ACHN (cell line): ENCODE results near the gene HMCN2.

Experiments
- DNase-seq: peaks from one replicate; pipeline ENCODE4 v3.0.0-alpha.2; 2015
- in situ Hi-C: cut with HindIII; loops from 2 replicates; pipeline ENCODE4 v1.10.0; 2017; ENCODE audit warnings: low sequenced_read_pairs, low pct_ligation_motif_present, low pct_unique_long_range_greater_than_20kb

HMCN2 gene

DNA sequence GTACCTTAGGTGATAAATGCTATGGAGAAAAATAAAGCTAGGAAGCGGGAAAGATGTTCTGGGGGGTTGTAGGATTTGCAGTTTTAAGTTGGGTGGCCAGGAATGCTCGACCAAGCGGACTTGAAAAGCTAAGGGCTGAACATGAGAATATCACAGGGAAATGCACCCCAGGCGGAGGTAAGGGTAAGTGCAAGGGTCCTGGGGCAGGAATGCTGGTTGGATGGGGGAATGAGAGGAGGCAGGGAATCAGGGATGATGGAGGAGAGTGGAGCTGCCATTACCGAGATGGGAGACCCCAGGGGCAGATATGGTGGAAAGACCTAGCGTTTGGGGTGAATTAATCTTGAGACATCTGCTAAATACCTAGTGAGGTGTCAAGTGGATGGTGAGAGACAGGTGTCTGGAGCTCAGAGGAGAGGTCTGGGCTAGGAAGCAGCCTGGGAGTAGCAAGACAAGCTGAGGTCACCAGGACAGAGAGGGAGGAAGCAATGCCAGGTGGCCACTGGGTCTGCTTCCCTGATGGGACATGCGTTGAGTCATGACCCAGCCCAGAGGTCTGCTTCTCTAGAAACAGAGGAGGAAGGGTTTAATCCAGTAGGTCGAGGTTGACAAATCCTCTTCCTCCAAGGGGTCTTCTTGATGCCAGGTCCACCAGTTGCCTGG, 101.5 kb downstream of the HMCN2 start:
- no peak for DNase-seq
- in situ Hi-C loops: no loop called here

DNA sequence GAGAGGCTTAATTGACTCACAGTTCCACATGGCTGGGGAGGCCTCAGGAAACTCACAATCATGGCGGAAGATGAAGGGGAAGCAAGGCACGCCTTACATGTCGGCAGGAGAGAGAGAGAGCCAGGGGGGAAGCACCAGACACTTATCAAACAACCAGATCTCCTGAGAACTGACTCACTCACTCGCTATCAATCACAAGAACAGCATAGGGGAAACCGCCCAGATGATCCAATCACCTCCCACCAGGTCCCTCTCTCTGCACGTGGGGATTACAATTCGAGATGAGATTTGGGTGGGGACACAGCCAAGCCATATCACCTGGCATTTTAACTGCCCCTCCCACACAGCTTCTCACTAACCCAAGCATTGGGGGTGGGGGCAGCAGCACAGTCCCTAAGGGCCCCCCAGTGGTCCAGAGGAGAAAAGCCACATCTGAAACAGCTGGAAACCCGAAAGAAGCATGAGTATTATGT, 103.1 kb downstream of the HMCN2 start:
- in situ Hi-C loops: no loop called here
- DNase-seq: no peak

DNA sequence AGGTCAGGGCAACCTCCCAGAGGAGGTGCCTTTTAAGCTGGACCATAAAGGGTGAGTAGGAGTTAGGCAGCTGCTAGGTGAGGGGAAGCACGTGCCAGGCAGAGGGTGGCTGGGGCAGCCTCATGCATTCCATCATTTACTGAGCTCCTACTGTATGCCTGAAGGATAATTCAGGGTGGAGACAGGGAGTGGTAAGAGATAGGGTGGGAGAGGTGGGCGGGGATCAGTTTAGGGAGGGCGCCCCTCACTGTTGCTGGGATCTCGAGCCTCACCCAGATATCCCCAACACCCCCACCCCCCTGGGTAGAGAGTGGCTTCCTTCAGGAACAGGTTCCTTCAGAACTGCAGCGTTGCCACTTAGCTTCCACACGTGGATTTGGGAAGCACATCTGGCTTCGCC, 104.7 kb downstream of the HMCN2 start:
- no peak for DNase-seq
- in situ Hi-C loops: no loop called here

DNA sequence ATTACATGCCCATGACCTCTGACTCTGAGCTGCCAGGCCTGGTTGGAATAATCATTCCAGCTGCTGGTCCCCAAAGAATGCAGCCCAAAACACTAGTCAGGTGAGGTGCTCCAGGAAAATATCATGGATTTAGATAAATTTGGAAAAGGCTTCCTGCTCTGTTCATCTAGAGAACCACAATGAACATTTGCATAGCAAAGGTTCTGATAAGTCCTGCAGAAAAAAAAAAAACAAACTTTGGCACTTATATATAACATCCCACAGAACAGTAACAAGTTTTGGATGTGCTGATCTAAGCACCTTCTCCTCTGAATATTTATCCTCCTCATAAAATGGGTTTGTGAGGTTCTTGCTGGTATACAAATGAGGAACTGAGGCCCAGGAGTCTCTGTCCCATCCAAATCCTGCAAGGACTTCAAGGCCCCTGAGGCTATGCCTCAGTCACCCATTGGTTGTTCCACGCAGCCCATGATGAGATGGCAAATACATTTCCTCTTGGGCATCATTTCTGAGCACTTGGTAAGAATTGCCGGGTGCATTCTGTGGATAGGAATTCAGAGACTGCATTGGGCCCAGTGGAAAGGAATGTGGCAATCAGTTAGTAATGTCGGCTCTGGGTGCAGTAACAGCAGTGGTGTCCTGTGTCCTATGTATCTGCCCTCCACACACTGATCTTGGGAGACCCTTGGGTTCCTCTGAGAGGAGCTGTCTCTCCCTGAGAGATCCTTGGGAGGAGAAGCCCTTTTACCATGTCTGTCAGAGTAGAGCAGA, 105.8 kb downstream of the HMCN2 start:
- DNase-seq: no peak
- in situ Hi-C loops: no loop called here

- in situ Hi-C loops: no loop called here
- DNase-seq: no peak
These were observed 106.5 kb downstream of the HMCN2 start for GRCh38 chr9:130372057-130372456.

GRCh38 chr9:130373679-130374325, 108.2 kb downstream of the HMCN2 start:
- DNase-seq: no peak
- in situ Hi-C loops: no loop called here

GRCh38 chr9:130377612-130378011, 112.1 kb downstream of the HMCN2 start:
- in situ Hi-C loops: no loop called here
- no peak for DNase-seq

- DNase-seq: no peak
These were observed 113.5 kb downstream of the HMCN2 start for GRCh38 chr9:130378875-130379648.

DNA sequence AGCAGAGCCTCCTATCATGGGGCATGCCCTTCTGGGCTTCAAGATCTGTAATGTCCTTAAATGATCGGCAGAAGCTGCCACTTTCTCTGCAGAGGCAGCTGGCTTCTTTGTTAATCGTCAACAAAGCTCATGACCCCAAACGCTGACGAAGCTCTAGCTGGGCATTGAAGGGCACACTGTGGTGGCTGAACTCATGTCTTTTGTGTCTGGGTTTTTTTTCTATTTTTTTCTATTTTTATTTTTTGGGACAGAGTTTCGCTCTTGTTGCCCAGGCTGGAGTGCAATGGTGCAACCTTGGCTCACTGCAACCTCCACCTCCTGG, 114.0 kb downstream of the HMCN2 start:
- DNase-seq: peak; percentile 55
- in situ Hi-C loops: no loop called here

More at GRCh38 chr9:130378875-130379648, 113.5 kb downstream of the HMCN2 start:
- in situ Hi-C loops: no loop called here

DNA sequence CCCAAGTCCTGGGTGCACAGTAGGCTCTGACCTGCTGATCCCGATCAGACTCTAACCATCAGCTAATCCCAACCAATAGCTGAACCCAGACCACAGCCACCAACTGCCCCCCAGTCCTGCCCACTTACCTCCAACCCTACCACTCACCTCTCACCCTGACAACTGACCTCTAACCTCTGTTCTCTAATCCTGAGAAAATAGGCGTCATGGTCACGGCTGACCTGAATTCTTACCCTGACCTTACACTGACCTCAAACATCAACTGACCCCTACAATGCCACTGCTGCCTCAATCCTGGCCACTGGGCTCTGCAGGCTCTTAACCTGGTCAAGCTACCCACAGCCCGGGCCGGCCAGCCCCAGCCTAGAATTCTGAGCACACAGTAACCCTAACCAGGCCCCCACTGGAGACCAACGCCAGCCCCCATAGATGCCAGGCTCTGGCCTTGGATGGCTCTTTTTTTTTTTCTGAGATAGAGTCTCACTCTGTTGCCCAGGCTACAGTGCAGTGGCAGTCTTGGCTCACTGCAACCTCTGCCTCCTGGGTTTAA, 115.4 kb downstream of the HMCN2 start:
- in situ Hi-C loops: no loop called here
- no peak for DNase-seq

DNA sequence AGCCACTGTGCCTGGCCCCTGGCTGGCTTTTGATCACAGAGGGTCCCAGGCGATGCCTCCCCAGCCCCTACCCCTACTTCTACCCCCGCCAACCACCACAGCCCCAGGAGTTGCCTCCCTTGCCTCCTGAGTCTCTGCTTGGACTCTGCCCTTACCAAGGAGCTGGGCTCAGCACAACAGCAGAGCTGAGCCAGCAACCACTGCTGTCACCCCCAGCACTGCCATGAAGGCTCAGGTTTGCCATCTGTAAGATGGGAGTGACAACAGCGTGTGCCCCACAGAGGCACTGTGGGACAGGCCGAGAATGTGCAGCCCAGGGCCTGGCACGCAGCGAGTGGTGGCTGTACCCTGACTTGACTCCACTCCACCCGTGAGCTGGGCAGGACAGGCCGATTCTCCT, 116.1 kb downstream of the HMCN2 start:
- in situ Hi-C loops: no loop called here
- no peak for DNase-seq

GRCh38 chr9:130382096-130382495, 116.5 kb downstream of the HMCN2 start:
- DNase-seq: no peak
- in situ Hi-C loops: no loop called here

DNA sequence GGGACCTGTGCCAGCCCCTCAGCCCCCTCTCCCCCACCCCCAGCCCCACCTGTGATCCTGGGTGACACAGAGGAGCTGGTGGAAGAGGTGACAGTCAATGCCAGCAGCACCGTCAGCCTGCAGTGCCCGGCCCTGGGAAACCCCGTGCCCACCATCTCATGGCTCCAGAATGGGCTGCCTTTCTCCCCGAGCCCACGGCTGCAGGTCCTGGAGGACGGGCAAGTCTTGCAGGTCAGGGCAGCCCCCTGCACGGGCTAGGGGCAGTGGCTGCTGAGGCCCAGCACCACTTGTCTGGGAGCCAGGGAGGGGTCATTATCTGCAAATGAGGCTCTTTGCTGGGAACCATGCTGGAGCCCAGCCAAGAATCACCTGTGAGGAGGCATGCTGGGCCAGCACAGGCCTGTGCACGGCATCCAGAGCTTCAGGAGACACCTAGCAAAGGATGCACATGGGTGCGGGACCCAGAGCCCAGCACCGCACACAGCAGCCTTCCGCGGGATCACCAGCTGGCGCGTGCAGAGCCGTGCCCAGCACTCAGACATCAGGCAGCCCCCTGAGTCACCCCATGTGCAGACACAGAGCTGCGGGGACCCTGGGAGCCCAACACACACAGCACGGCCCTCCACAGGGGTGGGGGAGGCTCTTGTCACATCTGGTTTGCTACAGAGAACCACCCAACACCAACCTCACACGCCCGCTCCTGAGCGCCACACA, 117.2 kb downstream of the HMCN2 start:
- DNase-seq: no peak

GRCh38 chr9:130383350-130383715, 117.8 kb downstream of the HMCN2 start:
- in situ Hi-C loops: no loop called here
- DNase-seq: no peak

More for the DNA sequence above, 117.2 kb downstream of the HMCN2 start:
- in situ Hi-C loops: no loop called here

- no peak for DNase-seq
- in situ Hi-C loops: no loop called here
These were observed 118.6 kb downstream of the HMCN2 start for GRCh38 chr9:130383979-130384676.

DNA sequence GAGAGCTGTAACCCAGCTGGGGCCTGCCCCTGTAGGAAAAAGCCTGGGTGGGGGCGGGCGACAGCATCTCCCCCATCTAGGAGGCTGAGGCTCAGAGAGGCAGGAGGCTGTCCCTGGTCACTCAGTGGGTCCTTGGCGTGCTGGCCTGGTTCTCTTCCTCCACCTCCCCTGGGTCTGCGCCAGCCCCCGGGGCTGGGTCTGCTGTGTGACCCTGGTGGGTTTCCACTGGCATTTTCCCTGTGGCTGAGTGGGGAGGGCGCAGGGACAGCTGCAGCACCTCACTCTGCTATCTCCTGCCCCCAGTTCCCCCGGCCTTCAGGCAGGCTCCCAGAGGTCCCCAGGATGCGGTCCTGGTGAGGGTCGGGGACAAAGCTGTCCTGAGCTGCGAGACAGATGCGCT, 119.7 kb downstream of the HMCN2 start:
- in situ Hi-C loops: no loop called here
- DNase-seq: no peak

- in situ Hi-C loops: no loop called here
- no peak for DNase-seq
These were observed 121.8 kb downstream of the HMCN2 start for GRCh38 chr9:130387398-130387797.

- in situ Hi-C loops: no loop called here
- DNase-seq: no peak
These were observed 122.3 kb downstream of the HMCN2 start for GRCh38 chr9:130387905-130388304.
